Fibroblast of pulmonary artery (primary cell): ENCODE measurements around the gene TM4SF1.
A peak's percentile ranks its signal among the peaks of the same experiment; 100 is the strongest.

Experiments used
- DNase-seq: peaks from one replicate; pipeline ENCODE4 v3.0.0-alpha.2; 2010; ENCODE audit warnings: low read depth
- H3K4me3 ChIP-seq: replicated peaks from 2 replicates; pipeline ENCODE4 v1.5.1; 2011; ENCODE audit warnings: low read depth, mild to moderate bottlenecking, control low read depth, low read length, moderate library complexity
- TF ChIP-seq, protein P1 (sequence below): IDR thresholded peaks from 2 replicates; pipeline ENCODE4 v1.5.1; 2011; ENCODE audit warnings: mild to moderate bottlenecking, control low read depth, low read length, inconsistent platforms; ENCODE audit errors: missing control alignments

The TM4SF1 gene

DNA sequence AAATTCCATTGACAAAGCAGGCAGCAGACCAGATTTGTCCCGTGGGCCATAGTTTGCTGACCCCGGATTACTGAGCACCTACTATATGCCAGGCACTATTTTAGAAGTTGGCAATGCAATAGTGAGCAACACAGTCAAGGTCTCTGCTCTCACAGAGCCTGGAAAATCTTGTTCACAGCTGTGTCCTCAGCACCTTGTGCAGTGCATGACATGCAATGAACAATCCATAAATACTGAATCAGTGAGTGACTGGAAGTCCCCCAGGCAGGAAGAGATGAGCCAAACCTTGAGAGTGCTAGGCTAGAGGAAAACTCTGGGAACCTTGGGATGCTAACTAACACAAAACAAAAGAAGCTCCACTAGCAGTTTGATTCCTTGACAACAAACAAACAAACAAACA lies 14.4 kb downstream of the TM4SF1 start:
- no peak overlapping the region for H3K4me3 ChIP-seq
- TF ChIP-seq, protein P1, sequence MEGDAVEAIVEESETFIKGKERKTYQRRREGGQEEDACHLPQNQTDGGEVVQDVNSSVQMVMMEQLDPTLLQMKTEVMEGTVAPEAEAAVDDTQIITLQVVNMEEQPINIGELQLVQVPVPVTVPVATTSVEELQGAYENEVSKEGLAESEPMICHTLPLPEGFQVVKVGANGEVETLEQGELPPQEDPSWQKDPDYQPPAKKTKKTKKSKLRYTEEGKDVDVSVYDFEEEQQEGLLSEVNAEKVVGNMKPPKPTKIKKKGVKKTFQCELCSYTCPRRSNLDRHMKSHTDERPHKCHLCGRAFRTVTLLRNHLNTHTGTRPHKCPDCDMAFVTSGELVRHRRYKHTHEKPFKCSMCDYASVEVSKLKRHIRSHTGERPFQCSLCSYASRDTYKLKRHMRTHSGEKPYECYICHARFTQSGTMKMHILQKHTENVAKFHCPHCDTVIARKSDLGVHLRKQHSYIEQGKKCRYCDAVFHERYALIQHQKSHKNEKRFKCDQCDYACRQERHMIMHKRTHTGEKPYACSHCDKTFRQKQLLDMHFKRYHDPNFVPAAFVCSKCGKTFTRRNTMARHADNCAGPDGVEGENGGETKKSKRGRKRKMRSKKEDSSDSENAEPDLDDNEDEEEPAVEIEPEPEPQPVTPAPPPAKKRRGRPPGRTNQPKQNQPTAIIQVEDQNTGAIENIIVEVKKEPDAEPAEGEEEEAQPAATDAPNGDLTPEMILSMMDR, result no peak
- DNase-seq, result no peak

DNA sequence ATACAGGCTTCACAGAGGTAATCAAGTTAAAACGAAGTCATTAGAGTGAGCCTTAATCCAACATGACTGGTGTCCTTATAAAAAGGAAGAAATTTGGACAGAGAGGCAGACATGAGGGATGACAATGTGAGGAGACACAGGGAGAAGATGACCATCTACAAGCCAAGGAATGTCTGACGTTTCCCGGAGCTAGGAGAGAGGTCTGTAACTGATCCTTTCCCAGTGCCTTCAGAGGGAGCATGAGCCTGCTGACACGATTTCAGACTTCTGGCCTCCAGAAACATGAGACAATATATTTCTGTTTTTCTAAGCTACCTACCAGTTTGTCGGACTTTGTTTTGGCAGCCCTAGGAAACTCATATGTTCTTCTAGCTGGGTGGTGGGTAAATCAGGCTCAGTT lies 15.1 kb downstream of the TM4SF1 start:
- H3K4me3 ChIP-seq, result no peak overlapping the region
- TF ChIP-seq, protein P1, result no peak
- DNase-seq, result no peak

DNA sequence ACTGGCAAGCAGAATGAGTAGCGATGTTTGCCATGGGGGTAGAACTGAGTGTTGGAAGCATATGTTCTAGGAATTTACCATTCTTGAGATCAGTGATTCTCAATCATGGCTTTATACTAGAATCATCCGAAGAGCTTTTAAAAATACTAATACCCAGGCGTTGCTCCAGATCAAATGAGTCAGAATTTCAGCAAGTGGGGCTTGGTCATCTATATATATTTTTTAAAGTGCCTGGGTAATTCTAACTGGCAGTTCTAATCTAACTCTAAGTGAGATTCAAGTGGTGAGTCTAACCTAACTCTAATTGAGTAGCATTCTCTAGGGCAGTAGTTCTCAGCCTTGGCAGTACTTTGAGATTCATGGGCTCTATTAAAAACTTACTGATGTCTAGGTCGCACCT lies 20.8 kb downstream of the TM4SF1 start:
- TF ChIP-seq, protein P1, result no peak
- H3K4me3 ChIP-seq, result no peak overlapping the region
- DNase-seq, result no peak

DNA sequence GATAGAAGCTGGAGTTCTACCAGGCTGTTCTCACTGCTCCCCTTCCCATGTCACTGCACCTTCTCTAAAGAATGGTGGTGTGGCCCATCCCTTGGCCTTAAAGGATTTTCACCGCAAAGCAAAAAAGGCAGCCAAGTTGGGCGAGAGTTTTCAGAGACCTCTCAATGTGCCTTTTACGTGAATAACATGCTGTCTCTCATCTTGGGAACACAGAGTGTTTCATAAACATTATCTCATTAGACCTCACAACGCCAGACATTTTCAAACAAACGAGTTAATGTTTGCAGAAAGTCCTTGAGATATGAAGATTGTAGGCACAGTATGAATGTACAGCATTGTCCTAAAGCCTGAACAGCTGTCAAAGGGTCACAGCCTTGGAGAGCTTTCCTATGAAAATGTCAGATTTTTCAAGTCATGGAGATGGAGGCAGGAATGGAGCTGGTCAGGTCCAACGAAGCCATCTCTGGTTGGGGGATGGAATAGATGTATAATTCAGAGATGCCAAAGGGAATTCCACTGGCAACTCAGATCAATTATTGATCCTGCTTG lies 21.3 kb downstream of the TM4SF1 start:
- H3K4me3 ChIP-seq, result no peak overlapping the region
- peak; percentile 13 for DNase-seq
- TF ChIP-seq, protein P1, result no peak

DNA sequence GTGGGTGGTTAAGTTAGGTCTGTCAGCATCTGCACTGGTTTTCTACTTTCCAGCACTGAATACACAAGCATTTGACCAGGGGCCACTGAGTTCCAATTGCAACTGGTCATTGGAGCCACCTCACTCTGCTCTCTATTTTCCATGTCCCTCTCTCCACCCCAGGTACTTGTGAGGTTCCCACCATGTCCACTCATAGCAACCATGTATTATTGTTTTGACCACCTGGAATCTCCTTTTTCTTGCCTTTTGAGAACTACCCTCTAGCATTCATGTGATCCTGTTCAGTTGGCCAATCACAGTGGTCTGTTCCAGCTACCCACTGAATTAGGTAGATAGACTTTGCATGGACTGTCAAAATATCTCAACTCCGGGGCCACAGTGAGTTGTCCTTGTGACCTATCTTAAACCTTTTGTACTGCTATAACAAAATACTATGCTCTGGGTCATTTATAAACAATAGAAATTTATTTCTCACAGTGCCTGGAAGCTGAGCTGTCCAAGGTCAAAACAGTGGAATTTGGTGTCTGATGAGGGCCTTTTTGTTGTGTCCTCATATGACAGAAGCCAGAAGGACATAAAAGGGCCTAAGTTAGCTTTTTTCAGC lies 23.8 kb downstream of the TM4SF1 start:
- TF ChIP-seq, protein P1, result no peak
- H3K4me3 ChIP-seq, result no peak overlapping the region
- DNase-seq, result peak; percentile 29

DNA sequence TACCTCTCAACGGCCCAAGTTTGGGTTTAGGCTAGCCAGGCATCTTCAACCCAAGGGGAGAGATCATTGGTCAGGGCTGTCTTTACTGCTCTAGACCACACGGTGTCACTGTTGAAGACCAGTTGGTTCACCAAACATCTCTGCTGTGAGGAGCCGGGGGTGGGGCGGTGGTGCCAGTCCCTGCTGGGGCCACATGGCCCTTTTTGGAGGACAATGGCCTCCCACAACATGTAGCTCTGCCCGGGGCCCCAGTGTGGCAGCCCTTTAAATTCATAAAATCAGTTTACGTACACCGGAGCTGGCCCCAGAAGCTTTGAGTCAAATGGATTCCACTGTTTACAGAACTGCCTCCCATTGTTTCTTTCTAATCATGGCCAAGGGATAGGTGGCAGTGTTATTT lies 24.9 kb downstream of the TM4SF1 start:
- TF ChIP-seq, protein P1, result peak; percentile 80
- DNase-seq, result peak; percentile 77
- H3K4me3 ChIP-seq, result no peak overlapping the region

DNA sequence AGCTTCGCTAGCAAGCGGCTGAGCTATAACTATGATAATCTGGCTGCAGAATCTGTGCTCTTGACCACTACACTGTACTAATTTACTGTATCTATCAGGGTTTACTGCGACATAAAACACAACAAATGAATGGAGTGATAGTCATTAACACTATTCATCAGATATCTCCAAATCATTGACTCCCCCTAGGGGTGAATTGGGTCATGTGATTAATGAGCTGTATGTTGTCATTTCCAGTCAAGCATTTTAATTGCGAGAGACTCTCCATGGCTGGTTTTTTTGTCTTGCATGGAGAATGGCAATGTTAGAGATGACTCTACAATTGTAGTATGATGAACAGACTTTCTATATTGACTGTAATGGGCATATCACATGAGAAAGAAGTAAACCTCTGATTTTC lies 33.5 kb downstream of the TM4SF1 start:
- H3K4me3 ChIP-seq, result no peak overlapping the region
- DNase-seq, result no peak
- TF ChIP-seq, protein P1, result no peak
